ENCODE measurements around the gene WDR73. TPM values are rescaled to one million over a fixed set of nuclear protein-coding genes. Genes with fewer than 3 reads are reported as not detected.

WDR73 gene
- polyA plus RNA-seq, 3 donors, result 35.4 to 40.1 (median 37.4) TPM

DNA sequence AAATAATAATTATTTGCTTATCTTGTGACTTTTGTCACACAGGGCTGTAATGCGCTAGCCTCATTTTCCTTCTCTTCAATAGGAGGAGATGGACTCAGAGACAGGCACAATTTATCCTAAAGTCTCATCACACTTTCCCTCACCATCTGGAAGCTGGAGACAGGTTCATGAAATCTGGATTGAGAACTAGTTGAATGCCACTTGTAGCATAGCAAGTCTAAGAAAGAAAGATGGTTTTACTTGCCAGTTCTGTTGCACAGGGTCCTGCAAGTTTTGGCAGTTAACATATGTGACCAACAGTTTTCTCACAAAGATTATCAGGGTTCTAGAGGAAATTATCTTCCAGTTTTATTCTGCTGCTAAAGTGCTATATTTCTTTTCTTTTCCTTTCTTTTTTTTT is 62.3 kb downstream of the WDR73 start:
- no peak for DNase-seq (ENCODE audit: low read depth in 3 of 3, low spot score in 2 of 3)

DNA sequence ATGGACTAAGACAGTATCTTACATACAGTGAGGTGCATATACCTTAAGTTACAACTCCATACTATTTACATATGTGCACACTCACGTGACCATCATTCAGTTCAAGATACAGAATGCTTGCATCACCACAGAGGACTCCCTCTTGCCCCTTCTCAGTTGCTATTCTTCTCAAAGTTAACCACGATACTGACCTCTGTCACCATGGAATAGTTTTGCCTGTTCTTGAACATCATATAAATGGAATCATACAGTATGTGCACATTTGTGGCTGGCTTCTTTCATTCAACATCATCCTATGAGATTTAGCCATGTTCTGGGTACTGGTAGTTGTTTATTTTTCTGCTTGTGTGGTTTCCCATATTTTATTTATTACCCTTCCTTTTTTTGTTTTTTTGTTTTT is 63.7 kb downstream of the WDR73 start:
- DNase-seq (ENCODE audit: low read depth in 3 of 3, low spot score in 2 of 3), result no peak

Other genes with a start within 250 kb of the WDR73 start
- 10 to 100 TPM; 29.2 to 30.6 (median 30.1) TPM for gene ZSCAN2, start 53.3 kb downstream of the WDR73 start, polyA plus RNA-seq (ENCODE audit: insufficient read length in 3 of 3)
- gene NMB, start 3.9 kb upstream of the WDR73 start, polyA plus RNA-seq (ENCODE audit: insufficient read length in 3 of 3), result 1 to 10 TPM; 4.0 to 5.8 (median 4.3) TPM
- gene SEC11A, start 61.9 kb upstream of the WDR73 start, polyA plus RNA-seq (ENCODE audit: insufficient read length in 3 of 3), result 100 to 1,000 TPM; 292 to 327 (median 312) TPM
- gene ZNF592, start 94.3 kb upstream of the WDR73 start, polyA plus RNA-seq (ENCODE audit: insufficient read length in 3 of 3), result 10 to 100 TPM; 26.8 to 28.4 (median 27.8) TPM
- gene ALPK3, start 163.1 kb upstream of the WDR73 start, polyA plus RNA-seq (ENCODE audit: insufficient read length in 3 of 3), result 10 to 100 TPM; 12.5 to 15.9 (median 13.5) TPM
- gene SLC28A1, start 230.4 kb upstream of the WDR73 start, polyA plus RNA-seq (ENCODE audit: insufficient read length in 3 of 3), result 1 to 10 TPM; 4.7 to 7.4 (median 5.3) TPM

Measured in right renal cortex interstitium (tissue), 3 donors.